AG08395 (cell line): Measurements from ENCODE around the gene GPC3.
"Not testable (repeated sequence)": the region's sequence is repeated elsewhere in the genome, so short reads cannot be mapped to it uniquely, and the experiment has no call there.

Experiments used
- DNase-seq: peaks from one replicate; pipeline ENCODE4 v3.0.0; 2012; ENCODE audit warnings: mixed read lengths, low spot score

The GPC3 gene

GRCh38 chrX:133646719-133647116 is 338.7 kb downstream of the GPC3 start:
- DNase-seq: no peak

GRCh38 chrX:133645977-133646718 is 339.2 kb downstream of the GPC3 start:
- DNase-seq: peak; percentile 42

GRCh38 chrX:133645256-133645655 is 340.1 kb downstream of the GPC3 start:
- DNase-seq: no peak

- no peak for DNase-seq
Observed at GRCh38 chrX:133640161-133641015, 345.0 kb downstream of the GPC3 start.

GRCh38 chrX:133639726-133640125 is 345.7 kb downstream of the GPC3 start:
- DNase-seq: no peak

- no peak for DNase-seq
Observed at GRCh38 chrX:133638285-133638684, 347.1 kb downstream of the GPC3 start.

GRCh38 chrX:133637765-133638164 is 347.6 kb downstream of the GPC3 start:
- DNase-seq: no peak

GRCh38 chrX:133636009-133636408 is 349.4 kb downstream of the GPC3 start:
- DNase-seq: no peak

- no peak for DNase-seq
Observed at GRCh38 chrX:133634416-133634815, 351.0 kb downstream of the GPC3 start.

GRCh38 chrX:133633950-133634349 is 351.4 kb downstream of the GPC3 start:
- DNase-seq: no peak

GRCh38 chrX:133633162-133633561 is 352.2 kb downstream of the GPC3 start:
- DNase-seq: no peak

GRCh38 chrX:133630362-133630761 is 355.0 kb downstream of the GPC3 start:
- DNase-seq: no peak

- no peak for DNase-seq
Observed at GRCh38 chrX:133627673-133628072, 357.7 kb downstream of the GPC3 start.

- DNase-seq: not testable (repeated sequence)
Observed at GRCh38 chrX:133621384-133621783, 364.0 kb downstream of the GPC3 start.

- no peak for DNase-seq
Observed at GRCh38 chrX:133611676-133612075, 373.7 kb downstream of the GPC3 start.

- DNase-seq: peak; percentile 30
Observed at GRCh38 chrX:133610056-133610455, 375.3 kb downstream of the GPC3 start.

GRCh38 chrX:133609166-133609565 is 376.2 kb downstream of the GPC3 start:
- no peak for DNase-seq

GRCh38 chrX:133608406-133608805 is 377.0 kb downstream of the GPC3 start:
- DNase-seq: peak; percentile 56

- no peak for DNase-seq
Observed at GRCh38 chrX:133607419-133608348, 377.7 kb downstream of the GPC3 start.

GRCh38 chrX:133606990-133607389 is 378.4 kb downstream of the GPC3 start:
- DNase-seq: no peak

- no peak for DNase-seq
Observed at GRCh38 chrX:133604801-133605200, 380.6 kb downstream of the GPC3 start.

GRCh38 chrX:133602881-133603280 is 382.5 kb downstream of the GPC3 start:
- no peak for DNase-seq
